GM06990 (cell line): ENCODE results near the gene NR2E1.

ENCODE experiments used
- DNase-seq: peaks from one replicate; pipeline ENCODE4 v3.0.0-alpha.2; 2011; ENCODE audit not compliant: insufficient read length; ENCODE audit errors: extremely low read depth
- H3K27me3 ChIP-seq: replicated peaks from 2 replicates; pipeline ENCODE4 v1.6.0; 2011; ENCODE audit warnings: low read length; ENCODE audit not compliant: control insufficient read depth, insufficient read depth
- H3K36me3 ChIP-seq: 2 replicates; pipeline ENCODE4 v1.5.1; 2011; ENCODE audit warnings: low read length; ENCODE audit not compliant: control insufficient read depth, insufficient read depth
- H3K4me3 ChIP-seq: replicated peaks from 2 replicates; pipeline ENCODE4 v1.5.1; 2011; ENCODE audit warnings: low read depth, mild to moderate bottlenecking, control low read depth, low read length
- CTCF ChIP-seq: IDR thresholded peaks from 2 replicates; pipeline ENCODE4 v1.5.1; 2011; ENCODE audit warnings: low read length, control low read depth, mild to moderate bottlenecking, inconsistent platforms; ENCODE audit not compliant: insufficient read depth, poor library complexity, severe bottlenecking

The NR2E1 gene

GRCh38 chr6:108209738-108210137, 43.9 kb downstream of the NR2E1 start:
- Histone ChIP-seq H3K4me3 (no peak overlapping the region), H3K27me3 (no peaks in the 10 kb centered on the region), H3K36me3 (peaks cover 3% of the 10 kb centered on the region; the same call in 1 of the 2 replicates)
- DNase-seq = no peak
- TF ChIP-seq CTCF = no peak

GRCh38 chr6:108210556-108210955, 44.7 kb downstream of the NR2E1 start:
- no peak for TF ChIP-seq CTCF
- H3K27me3 ChIP-seq = no peaks in the 10 kb centered on the region
- H3K36me3 ChIP-seq = peaks cover 3% of the 10 kb centered on the region; the same call in 1 of the 2 replicates
- DNase-seq = no peak
- no peak overlapping the region for H3K4me3 ChIP-seq

GRCh38 chr6:108211671-108212070, 45.8 kb downstream of the NR2E1 start:
- peaks cover 3% of the 10 kb centered on the region; the same call in 1 of the 2 replicates for H3K36me3 ChIP-seq
- H3K27me3 ChIP-seq = no peaks in the 10 kb centered on the region
- TF ChIP-seq CTCF = no peak
- no peak for DNase-seq
- H3K4me3 ChIP-seq = no peak overlapping the region

- no peaks in the 10 kb centered on the region; the same call in 1 of the 2 replicates for H3K36me3 ChIP-seq
- no peak for TF ChIP-seq CTCF
- H3K4me3 ChIP-seq = no peak overlapping the region
- no peaks in the 10 kb centered on the region for H3K27me3 ChIP-seq
- DNase-seq = no peak
These were observed 56.2 kb downstream of the NR2E1 start for GRCh38 chr6:108222064-108222463.

GRCh38 chr6:108222504-108222903, 56.7 kb downstream of the NR2E1 start:
- no peak for TF ChIP-seq CTCF
- H3K36me3 ChIP-seq = no peaks in the 10 kb centered on the region; the same call in 1 of the 2 replicates
- H3K27me3 ChIP-seq = no peaks in the 10 kb centered on the region
- no peak for DNase-seq
- no peak overlapping the region for H3K4me3 ChIP-seq

GRCh38 chr6:108227290-108227689, 61.5 kb downstream of the NR2E1 start:
- DNase-seq = no peak
- TF ChIP-seq CTCF = no peak
- Histone ChIP-seq H3K4me3 (no peak overlapping the region), H3K36me3 (no peaks in the 10 kb centered on the region), H3K27me3 (no peaks in the 10 kb centered on the region)
